HK-2 (cell line): ENCODE measurements around the gene NKD2.

Source experiments
- DNase-seq: peaks from one replicate; pipeline ENCODE4 v3.0.0-alpha.2; 2018; ENCODE audit not compliant: unreplicated experiment

Gene NKD2

DNA sequence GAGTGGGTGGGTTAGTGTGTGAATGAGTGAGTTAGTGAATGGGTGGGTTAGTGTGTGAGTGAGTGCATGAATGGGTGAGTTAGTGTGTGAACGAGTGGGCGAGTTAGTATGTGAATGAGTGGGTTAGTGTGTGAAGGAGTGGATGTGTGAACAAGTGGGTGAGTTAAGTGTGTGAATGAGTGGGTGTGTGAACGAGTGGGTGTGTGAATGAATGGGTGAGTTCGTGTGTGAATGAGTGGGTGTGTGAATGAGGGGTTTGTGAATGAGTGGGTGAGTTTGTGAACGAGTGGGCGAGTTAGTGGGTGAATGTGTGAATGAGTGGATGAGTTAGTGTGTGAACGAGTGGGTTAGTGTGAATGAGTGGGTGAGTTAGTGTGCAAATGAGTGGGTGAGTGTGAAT lies 34.0 kb downstream of the NKD2 start:
- DNase-seq, result no peak

GRCh38 chr5:1043327-1043726 lies 34.7 kb downstream of the NKD2 start:
- DNase-seq, result no peak

DNA sequence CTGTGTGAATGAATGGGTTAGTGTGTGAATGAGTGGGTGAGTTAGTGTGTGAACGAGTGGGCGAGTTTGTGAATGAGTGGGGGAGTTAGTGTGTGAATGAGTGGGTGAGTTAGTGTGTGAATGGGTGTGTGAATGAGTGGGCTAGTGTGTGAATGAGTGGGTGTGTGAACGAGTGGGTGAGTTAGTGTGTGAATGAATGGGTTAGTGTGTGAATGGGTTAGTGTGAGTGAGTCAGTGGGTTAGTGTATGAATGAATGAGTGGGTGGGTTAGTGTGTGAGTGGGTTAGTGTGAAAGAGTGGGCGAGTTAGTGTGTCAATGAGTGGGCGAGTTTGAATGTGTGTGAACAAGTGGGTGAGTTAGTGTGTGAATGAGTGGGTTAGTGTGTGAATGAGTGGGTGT lies 35.5 kb downstream of the NKD2 start:
- DNase-seq, result no peak

DNA sequence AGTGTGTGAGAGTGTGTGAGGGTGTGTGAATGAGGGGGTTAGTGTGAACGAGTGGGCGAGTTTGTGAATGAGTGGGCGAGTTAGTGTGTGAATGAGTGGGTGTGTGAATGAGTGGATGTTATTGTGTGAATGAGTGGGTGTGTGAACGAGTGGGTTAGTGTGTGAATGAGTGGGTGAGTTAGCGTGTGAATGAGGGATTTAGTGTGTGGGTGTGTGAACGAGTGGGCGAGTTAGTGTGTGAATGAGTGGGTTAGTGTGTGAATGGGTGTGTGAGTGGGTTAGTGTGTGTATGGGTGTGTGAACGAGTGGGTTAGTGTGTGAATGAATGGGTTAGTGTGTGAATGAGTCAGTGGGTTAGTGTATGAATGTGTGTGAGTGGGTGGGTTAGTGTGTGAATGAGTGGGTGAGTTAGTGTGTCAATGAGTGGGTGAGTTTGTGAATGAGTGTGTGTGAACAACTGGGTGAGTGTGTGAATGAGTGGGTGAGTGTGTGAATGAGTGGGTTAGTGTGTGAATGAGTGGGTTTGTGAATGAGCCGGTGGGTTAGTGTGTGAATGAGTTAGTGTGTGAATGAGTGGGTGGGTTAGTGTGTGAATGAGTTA lies 37.5 kb downstream of the NKD2 start:
- no peak for DNase-seq

DNA sequence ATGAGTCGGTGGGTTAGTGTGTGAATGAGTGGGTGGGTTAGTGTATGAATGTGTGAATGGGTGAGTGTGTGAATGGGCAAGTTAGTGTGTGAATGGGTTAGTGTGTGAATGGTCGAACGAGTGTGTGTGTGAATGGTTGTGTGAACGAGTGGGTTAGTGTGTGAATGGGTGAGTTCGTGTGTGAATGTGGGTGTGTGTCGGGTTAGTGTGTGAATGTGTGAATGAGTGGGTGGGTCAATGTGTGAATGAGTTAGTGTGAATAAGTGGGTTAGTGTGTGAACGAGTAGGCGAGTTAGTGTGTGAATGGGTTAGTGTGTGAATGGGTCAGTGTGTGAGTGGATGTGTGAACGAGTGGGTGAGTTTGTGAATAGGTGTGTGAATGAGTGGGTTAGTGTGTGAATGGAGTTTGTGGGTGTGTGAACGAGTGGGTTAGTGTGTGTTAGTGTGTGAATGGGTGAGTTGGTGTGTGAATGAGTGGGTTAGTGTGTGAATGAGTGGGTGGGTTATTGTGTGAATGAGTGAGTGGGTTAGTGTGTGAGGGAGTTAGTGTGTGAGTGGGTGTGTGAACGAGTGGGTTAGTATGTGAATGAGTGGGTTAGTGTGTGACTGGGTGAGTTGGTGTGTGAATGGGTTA lies 38.8 kb downstream of the NKD2 start:
- no peak for DNase-seq

DNA sequence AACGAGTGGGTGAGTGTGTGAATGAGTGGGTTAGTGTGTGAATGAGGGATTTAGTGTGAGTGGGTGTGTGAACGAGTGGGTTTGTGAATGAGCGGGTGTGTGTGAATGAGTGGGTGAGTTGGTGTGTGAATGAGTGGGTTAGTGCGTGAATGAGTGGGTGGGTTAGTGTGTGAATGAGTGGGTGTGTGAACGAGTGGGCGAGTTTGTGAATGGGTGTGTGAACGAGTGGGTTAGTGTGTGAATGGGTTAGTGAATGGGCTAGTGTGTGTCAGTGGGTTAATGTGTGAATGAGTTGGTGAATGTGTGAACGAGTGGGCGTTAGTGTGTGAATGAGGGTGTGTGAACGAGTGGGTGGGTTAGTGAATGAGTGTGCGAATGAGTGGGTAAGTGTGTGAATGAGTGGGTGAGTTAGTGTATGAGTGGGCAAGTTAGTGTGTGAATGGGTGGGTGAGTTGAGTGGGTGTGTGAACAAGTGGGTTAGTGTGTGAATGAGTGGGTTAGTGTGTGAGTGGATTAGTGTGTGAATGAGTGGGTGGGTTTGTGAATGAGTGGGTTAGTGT lies 39.6 kb downstream of the NKD2 start:
- no peak for DNase-seq

DNA sequence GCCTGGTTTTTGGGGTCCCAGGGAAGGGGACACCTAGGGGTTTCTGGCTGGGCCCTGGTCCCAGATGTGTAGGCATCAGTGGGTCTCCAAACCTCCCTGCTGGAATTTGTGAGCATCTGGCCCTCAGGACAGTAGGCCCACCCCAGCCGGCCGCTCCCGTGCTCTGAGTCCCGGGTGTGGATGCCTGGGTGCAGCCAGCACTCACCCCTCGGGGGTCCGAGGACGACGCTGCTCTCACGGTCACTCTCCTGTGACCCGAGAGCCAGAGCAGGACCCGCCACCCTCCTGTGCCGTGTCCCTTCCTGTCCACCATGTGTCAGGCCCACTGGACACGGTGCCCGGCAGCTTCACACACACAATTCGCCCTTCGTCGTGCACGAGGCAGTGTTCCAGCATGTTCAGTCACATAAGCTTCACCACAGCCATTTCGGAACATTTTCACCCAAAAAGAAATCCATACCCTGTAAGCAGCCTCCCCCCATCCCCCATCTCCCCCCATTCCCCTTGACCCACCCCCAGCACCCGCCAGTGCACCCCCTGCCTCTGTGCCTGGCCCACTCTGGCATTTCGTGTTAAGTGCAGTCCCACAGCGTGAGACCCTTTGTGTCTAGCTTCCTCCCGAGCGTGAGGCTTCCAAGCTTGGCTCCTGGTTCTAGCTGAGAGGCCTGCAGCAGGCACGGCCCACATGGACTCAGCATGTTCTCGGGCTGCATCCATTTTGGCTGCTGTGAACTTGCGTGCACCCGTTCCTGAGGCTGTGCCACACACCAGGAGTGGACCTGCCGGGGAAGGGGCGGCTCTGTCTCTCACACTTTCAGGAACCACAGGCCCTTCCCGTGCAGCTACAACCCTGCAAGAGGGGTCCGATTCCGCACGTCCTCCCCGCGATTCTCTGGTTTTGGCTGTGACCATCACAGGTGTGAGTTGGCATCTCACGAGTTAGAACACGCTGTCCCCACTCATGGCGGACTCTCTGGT lies 40.5 kb downstream of the NKD2 start:
- no peak for DNase-seq

DNA sequence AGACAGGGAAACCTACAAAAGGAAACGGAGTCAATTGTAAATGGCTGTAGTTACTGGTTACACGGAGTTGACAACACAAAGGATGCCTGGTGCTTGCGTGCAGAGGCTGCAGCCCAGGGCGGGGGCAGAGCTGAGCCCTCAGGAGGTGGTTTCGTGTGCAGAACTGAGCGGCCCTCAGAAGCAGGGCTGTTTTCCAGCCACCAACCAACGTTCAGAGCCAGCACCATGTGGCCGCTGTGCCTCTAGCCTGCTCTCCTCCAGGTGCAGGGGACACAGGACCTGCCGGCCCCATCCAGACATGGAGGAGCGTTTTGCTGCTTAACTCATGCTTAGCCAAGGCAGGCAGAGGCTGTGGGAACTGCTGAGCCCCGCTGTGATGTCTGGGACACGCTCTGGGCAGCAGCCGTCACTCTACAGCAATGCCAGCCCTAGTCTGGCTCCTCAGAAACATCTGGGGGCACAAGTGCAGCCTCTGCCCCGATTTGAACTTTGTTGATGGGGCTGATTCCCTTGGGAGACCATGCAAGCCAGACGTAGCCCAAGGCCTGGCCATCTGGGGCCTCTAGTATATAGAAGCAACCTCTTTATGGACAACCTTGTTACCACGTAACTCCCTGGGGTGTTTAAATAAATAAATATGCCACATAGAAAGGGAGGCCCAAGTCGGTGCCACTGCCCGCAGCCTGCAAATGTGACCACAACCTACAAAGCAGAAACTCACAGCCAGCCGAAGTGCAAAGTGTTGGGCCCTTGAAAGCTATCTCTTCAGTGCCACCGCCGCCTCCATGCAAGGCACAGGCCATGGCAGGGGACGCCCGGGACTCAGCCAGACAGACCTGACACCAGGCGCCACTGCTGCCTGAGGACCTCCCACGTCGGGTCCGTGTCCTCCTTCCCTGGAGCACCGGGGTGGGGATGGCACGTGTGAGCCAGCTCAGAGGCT lies 42.1 kb downstream of the NKD2 start:
- no peak for DNase-seq

GRCh38 chr5:1051366-1051720 lies 42.7 kb downstream of the NKD2 start:
- DNase-seq, result no peak

GRCh38 chr5:1052076-1052475 lies 43.5 kb downstream of the NKD2 start:
- DNase-seq, result no peak

- DNase-seq, result no peak
These were observed 44.2 kb downstream of the NKD2 start for GRCh38 chr5:1052641-1053390.

GRCh38 chr5:1053391-1054017 lies 44.9 kb downstream of the NKD2 start:
- no peak for DNase-seq

DNA sequence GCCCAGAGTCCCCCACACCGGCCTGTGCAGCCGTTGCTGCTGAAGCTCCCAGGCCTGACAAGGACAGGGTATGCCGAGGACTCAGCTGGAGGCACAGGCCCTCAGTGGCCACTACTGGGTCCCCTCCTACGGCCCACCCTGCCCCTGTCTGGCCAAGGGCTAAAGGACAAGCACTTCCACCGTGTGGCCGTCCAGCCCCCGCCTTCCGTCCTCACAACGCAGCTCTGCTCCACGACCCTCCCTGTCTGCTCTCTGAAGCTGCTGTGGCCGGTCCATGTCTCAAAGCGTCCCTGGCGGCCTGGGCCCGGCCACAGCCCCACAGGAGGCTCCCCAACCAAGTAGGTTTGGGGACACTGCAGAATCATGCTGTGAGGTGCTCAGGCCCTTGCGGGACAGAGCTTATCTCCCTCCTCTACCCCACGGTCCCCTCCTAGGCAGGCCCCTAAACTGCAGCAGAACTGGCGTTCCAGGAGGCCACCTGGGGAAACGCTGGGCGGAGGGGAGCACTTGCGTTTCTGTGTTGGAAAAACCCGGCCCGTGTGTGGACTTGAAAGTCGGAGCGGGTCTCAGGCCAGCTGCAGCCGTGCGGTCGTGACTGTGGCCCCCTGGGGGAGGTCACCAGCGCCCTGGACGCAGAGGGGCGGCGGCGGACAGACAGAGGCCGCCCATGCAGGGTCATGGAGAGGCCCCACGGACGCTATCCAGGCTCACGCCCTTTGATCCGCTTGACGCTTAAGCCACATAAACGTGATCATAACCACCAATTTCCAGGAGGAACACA lies 45.6 kb downstream of the NKD2 start:
- DNase-seq, result no peak

DNA sequence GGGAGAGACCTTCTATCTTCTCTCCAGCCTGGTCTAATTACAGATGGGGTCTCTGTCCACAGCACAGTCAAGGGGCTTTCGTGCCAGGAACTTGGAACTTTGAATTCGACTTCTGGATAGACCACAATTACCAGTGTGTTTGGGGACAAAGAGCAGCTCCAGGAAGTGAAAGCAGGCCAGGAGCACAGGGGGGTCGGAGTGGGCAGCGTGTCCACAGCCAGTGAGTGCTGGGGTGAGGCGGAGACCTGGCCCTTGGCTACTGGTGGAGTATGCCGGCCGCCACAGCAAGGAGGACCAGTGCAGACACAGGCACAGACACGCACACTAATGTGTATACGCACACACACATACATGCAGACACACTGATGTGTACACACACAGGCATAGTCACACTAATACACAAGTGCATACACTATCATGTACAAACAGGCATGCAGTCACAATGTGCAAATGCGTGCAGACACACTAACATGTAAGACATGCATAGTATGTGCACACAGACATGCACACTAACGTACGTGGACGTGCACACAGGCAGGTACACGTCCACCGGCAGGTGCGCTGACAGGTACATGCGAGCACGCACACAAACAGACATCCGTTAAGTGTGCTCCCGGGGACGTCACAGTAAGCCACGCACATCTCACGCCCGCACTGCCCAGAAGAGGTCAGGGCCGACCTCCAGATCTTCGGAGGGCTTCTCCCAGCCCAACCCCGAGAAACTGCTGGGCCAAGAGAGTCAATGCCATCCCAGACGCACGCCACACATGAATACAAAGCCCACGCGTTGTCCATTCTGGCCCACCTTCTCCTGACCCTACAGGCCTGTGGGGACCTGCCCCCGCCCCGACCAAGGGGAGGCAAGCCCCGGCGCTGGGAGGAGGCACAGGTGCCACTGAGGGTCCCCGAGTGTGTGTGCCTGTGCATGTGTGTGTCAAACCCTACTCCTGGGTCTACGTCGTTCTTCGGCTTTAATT lies 46.5 kb downstream of the NKD2 start:
- DNase-seq, result no peak

DNA sequence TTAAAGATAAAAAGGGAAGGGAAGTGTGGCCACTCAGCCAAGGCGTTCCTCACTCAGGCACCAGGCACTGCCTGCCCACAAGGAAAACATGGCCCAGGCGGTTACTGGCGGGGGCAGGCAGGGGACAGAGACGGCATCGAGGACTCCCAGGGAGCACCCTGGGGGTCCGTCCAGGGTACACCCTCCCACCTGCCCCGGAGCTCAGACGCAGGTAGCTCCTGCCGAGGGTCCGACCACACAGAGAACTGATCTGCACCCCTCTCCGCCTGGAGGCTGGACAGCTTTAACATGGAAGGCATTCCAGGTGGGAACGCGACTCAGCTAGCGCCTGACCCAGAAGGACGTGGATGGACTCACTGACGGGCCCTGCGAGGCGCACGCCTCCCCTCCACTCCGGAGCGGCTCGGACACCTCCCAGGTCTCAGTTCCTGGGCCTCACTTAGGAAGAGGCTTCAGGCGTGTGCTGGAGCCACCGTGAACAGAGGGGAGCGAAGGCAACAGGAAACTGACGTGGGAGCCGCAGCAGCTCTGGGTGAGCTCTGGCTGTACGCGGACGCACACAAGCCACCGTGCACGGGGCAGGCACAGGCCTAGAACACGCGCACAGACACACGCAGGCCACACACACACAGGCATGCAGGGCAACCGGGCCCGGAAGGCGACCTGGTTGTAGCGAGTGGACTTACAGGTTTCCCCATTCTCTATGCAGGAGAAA lies 47.5 kb downstream of the NKD2 start:
- no peak for DNase-seq

DNA sequence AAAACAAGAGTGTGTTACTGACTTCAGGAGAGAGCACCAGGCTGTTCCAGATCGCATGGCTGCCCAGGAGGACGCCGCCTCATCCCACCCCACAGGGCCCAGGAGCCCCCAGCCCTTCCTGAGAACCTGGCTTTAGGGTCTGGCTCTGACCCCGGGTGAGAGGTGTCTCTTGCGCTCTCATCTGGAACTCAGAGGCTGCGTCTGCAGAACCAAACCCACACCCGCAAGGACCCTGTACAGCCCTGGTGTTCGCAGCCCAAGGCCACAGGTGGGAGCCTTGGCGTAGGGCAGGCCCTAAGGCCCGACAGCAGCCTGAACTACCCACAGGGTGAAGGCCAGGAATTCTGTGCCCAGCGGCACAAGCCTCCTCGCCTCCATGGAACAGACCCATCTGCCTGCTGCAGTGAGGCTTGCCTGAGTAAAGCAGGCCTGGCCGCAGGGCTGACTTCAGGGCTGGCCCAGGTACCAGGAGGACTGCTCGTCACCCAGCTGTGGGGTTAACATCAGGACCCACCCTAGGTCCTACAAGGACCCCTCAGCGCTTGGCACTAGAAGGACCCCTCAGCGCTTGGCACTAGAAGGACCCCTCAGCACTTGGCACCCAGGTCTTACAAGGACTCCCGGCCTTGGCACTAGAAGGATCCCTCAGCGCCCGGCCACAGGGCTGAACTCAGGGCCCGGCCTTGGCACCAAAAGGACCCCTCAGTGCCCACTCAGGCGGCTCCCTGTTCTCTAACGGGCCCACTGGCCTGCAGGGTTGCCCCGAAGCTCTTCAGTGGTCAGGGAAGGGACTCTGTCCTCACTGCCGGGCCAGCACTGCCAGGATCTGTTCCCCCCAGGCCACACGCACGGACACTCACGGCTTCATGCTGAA lies 48.2 kb downstream of the NKD2 start:
- DNase-seq, result no peak
